Nephron (organoid): Measurements from ENCODE around the gene IGDCC3.

Experiments used
- H3K27ac Mint-ChIP-seq, 3 experiments: 2 replicates each; pipeline ENCODE4 v1.8.0; 2020; ENCODE audit warnings: mixed read lengths in 3 of 3, mild to moderate bottlenecking in 2 of 3, moderate library complexity in 1 of 3
- H3K27me3 Mint-ChIP-seq: 2 replicates; pipeline ENCODE4 v1.8.0; 2021; ENCODE audit warnings: low read depth, mild to moderate bottlenecking, moderate library complexity, mixed read lengths
- H3K36me3 Mint-ChIP-seq: 2 replicates; pipeline ENCODE4 v1.8.0; 2020; ENCODE audit warnings: low read depth, mixed read lengths
- H3K4me1 Mint-ChIP-seq: 2 replicates; pipeline ENCODE4 v1.8.0; 2020; ENCODE audit warnings: mixed read lengths
- H3K4me3 Mint-ChIP-seq, 3 experiments: 2 replicates each; pipeline ENCODE4 v1.8.0; 2020; ENCODE audit warnings: mild to moderate bottlenecking in 3 of 3, mixed read lengths in 3 of 3, moderate library complexity in 2 of 3
- H3K9me3 Mint-ChIP-seq: 2 replicates; pipeline ENCODE4 v1.8.0; 2020; ENCODE audit warnings: mixed read lengths
- TF ChIP-seq, protein P1 (sequence below), 3 experiments: fragments of 200-600 bp; sonication (generic); IDR thresholded peaks; one replicate each; pipeline ENCODE4 v1.5.0; 2021; ENCODE audit warnings: antibody characterized with exemption in 3 of 3; ENCODE audit not compliant: unreplicated experiment in 3 of 3

IGDCC3 gene

DNA sequence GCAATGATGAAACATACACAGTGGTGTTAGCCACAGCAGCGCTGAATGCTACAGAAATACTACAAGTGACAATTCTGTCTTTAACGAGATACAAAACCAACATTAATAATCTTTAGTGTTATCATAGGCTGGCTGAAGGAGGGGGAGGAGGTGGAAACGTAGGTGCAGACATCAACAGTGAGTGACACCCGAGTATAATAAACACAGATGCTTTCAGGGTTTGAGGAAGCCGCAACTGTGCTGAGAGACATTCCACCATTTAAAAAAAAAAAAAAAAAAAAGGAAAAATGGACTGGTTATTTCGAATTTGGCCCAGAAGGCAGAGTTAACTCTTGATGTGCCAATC, 4.3 kb upstream of the IGDCC3 start:
- TF ChIP-seq, protein P1, sequence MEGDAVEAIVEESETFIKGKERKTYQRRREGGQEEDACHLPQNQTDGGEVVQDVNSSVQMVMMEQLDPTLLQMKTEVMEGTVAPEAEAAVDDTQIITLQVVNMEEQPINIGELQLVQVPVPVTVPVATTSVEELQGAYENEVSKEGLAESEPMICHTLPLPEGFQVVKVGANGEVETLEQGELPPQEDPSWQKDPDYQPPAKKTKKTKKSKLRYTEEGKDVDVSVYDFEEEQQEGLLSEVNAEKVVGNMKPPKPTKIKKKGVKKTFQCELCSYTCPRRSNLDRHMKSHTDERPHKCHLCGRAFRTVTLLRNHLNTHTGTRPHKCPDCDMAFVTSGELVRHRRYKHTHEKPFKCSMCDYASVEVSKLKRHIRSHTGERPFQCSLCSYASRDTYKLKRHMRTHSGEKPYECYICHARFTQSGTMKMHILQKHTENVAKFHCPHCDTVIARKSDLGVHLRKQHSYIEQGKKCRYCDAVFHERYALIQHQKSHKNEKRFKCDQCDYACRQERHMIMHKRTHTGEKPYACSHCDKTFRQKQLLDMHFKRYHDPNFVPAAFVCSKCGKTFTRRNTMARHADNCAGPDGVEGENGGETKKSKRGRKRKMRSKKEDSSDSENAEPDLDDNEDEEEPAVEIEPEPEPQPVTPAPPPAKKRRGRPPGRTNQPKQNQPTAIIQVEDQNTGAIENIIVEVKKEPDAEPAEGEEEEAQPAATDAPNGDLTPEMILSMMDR (IDR thresholded peaks at IDR 0.05; ENCODE audit: unreplicated experiment in 3 of 3): no peak
- H3K36me3 Mint-ChIP-seq: peaks cover 10% of the 10 kb centered on the region
- H3K4me3 Mint-ChIP-seq: no peak overlapping the region
- peaks cover 44% of the 10 kb centered on the region for H3K4me1 Mint-ChIP-seq
- H3K27me3 Mint-ChIP-seq: peaks cover 4% of the 10 kb centered on the region
- peak overlapping the region in 2 of 3 experiments; percentile 11 to 19 for H3K27ac Mint-ChIP-seq
- no peaks in the 10 kb centered on the region for H3K9me3 Mint-ChIP-seq

DNA sequence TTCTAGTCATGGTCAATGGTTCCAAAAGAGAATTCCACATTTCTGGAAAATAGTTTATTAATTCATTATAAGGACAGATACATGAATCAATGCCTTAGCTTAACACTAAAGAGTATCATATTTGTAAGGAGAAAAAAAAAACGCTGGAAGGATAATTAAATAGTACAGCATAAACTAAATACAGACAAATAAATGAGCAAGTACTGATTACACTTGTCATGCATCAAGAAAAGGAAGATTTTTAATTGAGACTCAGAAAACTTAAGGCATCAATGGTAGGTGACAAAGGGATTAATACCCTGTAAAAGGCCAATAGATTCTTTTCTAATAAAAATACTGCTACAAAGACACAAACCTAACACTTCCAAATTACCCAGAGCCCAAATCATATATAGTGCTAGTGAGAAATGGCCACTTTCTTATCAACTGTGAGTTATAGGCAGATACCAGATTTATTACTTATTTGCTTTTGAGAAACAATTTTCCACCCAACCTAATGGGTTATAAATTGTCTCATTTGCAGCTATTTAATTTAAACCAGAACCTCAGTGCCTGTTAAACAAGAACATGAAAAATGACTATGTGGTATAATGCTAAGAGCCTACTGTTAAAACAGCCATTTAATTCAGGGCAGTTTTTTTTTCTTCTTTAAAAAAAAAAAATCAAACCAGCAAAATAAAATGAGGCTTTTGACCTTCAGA, 3.8 kb upstream of the IGDCC3 start:
- Mint-ChIP-seq H3K27me3 (peaks cover 4% of the 10 kb centered on the region), H3K27ac (peak overlapping the region in 2 of 3 experiments; percentile 11 to 19), H3K36me3 (peaks cover 10% of the 10 kb centered on the region)

DNA sequence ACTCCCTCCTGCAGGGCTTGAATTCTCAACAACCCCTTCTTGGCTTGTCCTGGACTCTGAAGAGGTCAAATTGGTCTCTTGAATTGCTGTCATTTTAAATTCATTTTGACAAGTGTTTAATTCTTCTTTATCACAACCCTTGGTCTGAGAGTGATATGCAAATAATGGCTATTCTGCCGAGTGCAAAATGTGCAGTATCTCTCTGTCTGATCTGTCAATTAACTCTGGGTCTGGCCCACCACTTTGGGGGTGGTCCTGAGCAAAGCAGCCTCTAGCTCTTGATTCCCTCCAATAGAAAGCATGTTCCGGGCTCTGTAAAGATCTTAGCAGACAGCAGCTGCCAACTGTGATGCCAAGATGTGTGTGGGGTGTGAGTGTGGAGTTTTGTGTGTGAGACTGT, 2.2 kb upstream of the IGDCC3 start:
- Mint-ChIP-seq H3K9me3 (no peaks in the 10 kb centered on the region), H3K4me3 (peak overlapping the region; percentile 40 to 72 (median 43)), H3K36me3 (peaks cover 10% of the 10 kb centered on the region), H3K27me3 (peaks cover 7% of the 10 kb centered on the region), H3K4me1 (peaks cover 47% of the 10 kb centered on the region), H3K27ac (peak overlapping the region in 2 of 3 experiments; percentile 12 to 49)
- TF ChIP-seq, protein P1 (IDR thresholded peaks at IDR 0.05; ENCODE audit: unreplicated experiment in 3 of 3): no peak

More for the DNA sequence above, 3.8 kb upstream of the IGDCC3 start:
- no peak overlapping the region for H3K4me3 Mint-ChIP-seq
- no peaks in the 10 kb centered on the region for H3K9me3 Mint-ChIP-seq
- TF ChIP-seq, protein P1 (IDR thresholded peaks at IDR 0.05; ENCODE audit: unreplicated experiment in 3 of 3): no peak
- peaks cover 48% of the 10 kb centered on the region for H3K4me1 Mint-ChIP-seq

DNA sequence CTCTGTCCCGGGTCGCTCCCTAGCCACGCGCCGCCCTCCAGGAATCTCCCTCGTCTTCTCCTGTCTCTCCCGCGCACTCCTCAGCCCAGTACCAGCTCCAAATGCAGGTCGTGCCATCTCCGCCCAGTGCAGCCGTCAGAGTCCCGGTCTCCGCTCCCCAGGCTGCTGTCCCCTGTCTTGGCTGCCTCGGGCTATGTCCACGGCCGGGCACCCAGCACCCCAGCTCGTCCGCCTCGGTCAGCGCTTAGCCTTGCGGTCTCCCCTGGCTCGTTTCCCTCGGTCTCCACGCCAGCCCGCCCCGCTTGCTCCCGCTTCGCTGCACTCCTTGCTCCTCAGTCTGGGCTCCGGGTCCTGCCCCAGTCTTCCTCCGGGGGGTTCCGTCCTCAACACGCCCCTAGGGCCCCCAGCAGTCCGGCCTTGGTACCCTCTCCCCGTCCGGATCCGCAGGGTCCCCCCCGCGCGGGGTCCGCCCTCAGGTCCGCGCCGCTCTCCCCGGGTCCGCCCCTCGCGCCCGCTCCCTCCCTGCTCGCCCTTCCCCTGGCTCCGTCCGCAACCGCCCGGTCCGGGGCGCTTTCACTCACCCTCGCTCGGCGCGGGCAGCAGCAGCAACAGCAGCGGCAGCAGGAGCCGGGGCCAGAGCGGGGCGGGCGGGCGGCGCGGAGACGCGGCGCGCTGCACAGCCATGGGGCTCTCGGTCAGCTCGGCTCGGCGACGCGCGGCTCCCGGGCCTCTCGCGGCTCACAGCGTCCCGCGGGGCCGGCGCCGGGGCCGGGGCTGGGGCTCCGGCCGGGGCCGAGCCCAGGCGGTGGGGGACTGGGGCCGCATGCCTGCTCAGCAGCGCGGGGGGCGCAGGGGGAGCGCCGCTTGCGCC, 462 bp downstream of the IGDCC3 start:
- no peaks in the 10 kb centered on the region for H3K9me3 Mint-ChIP-seq
- TF ChIP-seq, protein P1 (IDR thresholded peaks at IDR 0.05; ENCODE audit: unreplicated experiment in 3 of 3): no peak
- H3K27me3 Mint-ChIP-seq: peaks cover 24% of the 10 kb centered on the region
- peaks cover 26% of the 10 kb centered on the region for H3K36me3 Mint-ChIP-seq
- peak overlapping the region; percentile 89 to 97 (median 93) for H3K4me3 Mint-ChIP-seq
- peak overlapping the region; percentile 21 to 89 (median 86) for H3K27ac Mint-ChIP-seq
- peaks cover 38% of the 10 kb centered on the region for H3K4me1 Mint-ChIP-seq

DNA sequence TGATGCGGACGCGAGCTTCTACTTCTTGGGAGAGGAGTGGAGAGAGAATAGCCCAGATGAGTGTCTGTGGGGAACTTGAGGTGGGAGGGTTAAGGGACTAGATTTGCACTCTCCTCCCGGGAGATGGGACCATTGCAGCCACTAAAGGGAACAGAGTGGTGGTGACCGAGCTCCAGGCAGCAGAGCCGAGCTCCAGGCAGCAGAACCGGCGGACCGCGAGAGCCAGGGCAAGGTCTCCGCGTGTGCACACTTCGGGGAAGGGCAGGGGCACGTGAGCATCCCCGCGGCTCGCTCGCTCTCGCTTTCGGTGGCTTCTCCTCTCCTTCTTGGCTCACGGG, 1.1 kb downstream of the IGDCC3 start:
- no peaks in the 10 kb centered on the region for H3K9me3 Mint-ChIP-seq

More for the DNA sequence above, 1.1 kb downstream of the IGDCC3 start:
- peaks cover 33% of the 10 kb centered on the region for H3K4me1 Mint-ChIP-seq
- peak overlapping the region; percentile 21 to 89 (median 86) for H3K27ac Mint-ChIP-seq
- TF ChIP-seq, protein P1 (IDR thresholded peaks at IDR 0.05; ENCODE audit: unreplicated experiment in 3 of 3): no peak
- peaks cover 26% of the 10 kb centered on the region for H3K36me3 Mint-ChIP-seq
- H3K4me3 Mint-ChIP-seq: peak overlapping the region; percentile 89 to 97 (median 93)
- peaks cover 28% of the 10 kb centered on the region for H3K27me3 Mint-ChIP-seq
